K562 (cell line): ENCODE measurements around the gene GRK3. TPM values are rescaled to one million over a fixed set of nuclear protein-coding genes. Genes with fewer than 3 reads are reported as not detected.

Source experiments
- BCOR ChIP-seq: fragments of 450-650 bp; IDR thresholded peaks from 2 replicates; pipeline ENCODE4 v1.6.1; 2016
- BRD9 ChIP-seq: fragments of 450-650 bp; IDR thresholded peaks from 2 replicates; pipeline ENCODE4 v1.6.1; 2018; ENCODE audit warnings: low read depth; ENCODE audit not compliant: partially characterized antibody
- CBX8 ChIP-seq: fragments of 200-600 bp; sonication (generic); IDR thresholded peaks from 2 replicates; pipeline ENCODE4 v1.6.1; 2012; ENCODE audit warnings: borderline replicate concordance, mixed run types, low read depth, mild to moderate bottlenecking, moderate library complexity, mixed read lengths, low read length, control low read depth, inconsistent platforms; ENCODE audit not compliant: poor library complexity, severe bottlenecking; ENCODE audit errors: extremely low read depth
- CREM ChIP-seq: IDR thresholded peaks from 2 replicates; pipeline ENCODE4 v1.6.1; 2014; ENCODE audit warnings: antibody characterized with exemption, low read depth
- E2F3 ChIP-seq: fragments of 250-450 bp; sonication (Bioruptor Pico); IDR thresholded peaks from 2 replicates; pipeline ENCODE4 v1.4.0; 2020; ENCODE audit warnings: mild to moderate bottlenecking
- GABPB2 ChIP-seq: fragments of 250-450 bp; sonication (Bioruptor Pico); conservative IDR thresholded peaks from 2 replicates; pipeline ENCODE4 v1.5.1; 2021; ENCODE audit warnings: mild to moderate bottlenecking
- KLF16 ChIP-seq: IDR thresholded peaks from 2 replicates; pipeline ENCODE4 v1.6.1; 2016; ENCODE audit warnings: antibody characterized with exemption
- MEF2A ChIP-seq: IDR thresholded peaks from 2 replicates; pipeline ENCODE4 v1.6.1; 2011; ENCODE audit warnings: low read depth, mild to moderate bottlenecking, low read length, moderate library complexity; ENCODE audit not compliant: control insufficient read depth
- MYNN ChIP-seq, 2 experiments: sonication (generic); formaldehyde crosslinking in 1 of 2; IDR thresholded peaks; 2 replicates each; pipeline versions ENCODE4 v1.5.0 to v1.6.1; 2016 to 2020; ENCODE audit warnings: antibody characterized with exemption in 1 of 2, missing genetic modification reagents in 1 of 2
- NFIC ChIP-seq: fragments of 450-650 bp; IDR thresholded peaks from 2 replicates; pipeline ENCODE4 v1.6.1; 2017; ENCODE audit warnings: mild to moderate bottlenecking, inconsistent platforms
- POLR3A ChIP-seq: IDR thresholded peaks from 2 replicates; pipeline ENCODE4 v1.6.1; 2011; ENCODE audit warnings: borderline replicate concordance, mild to moderate bottlenecking, moderate library complexity; ENCODE audit not compliant: insufficient read length, insufficient read depth; ENCODE audit errors: extremely low read depth
- PTTG1 ChIP-seq: fragments of 450-650 bp; IDR thresholded peaks from 2 replicates; pipeline ENCODE4 v1.6.1; 2016; ENCODE audit warnings: low read depth, mild to moderate bottlenecking, missing genetic modification characterization, missing compliant biosample characterization
- RBM17 ChIP-seq: fragments of 200-400 bp; formaldehyde crosslinking; IDR thresholded peaks from 2 replicates; pipeline ENCODE4 v1.6.1; 2017; ENCODE audit warnings: low read depth, mild to moderate bottlenecking, low read length, borderline replicate concordance
- RFX5 ChIP-seq: IDR thresholded peaks from 2 replicates; pipeline ENCODE4 v1.6.1; 2011; ENCODE audit warnings: low read depth, mild to moderate bottlenecking, improper control_type of control experiment, low read length
- SRSF7 ChIP-seq: fragments of 200-400 bp; formaldehyde crosslinking; optimal IDR thresholded peaks from 2 replicates; pipeline ENCODE3; 2017; ENCODE audit warnings: mild to moderate bottlenecking, low read depth, low read length
- TCF7L2 ChIP-seq: fragments of 150-350 bp; IDR thresholded peaks from 2 replicates; pipeline ENCODE4 v1.6.1; 2016; ENCODE audit warnings: low read depth, mild to moderate bottlenecking, low read length, moderate library complexity
- THRAP3 ChIP-seq: fragments of 450-650 bp; IDR thresholded peaks from 2 replicates; pipeline ENCODE4 v1.6.1; 2016; ENCODE audit warnings: mild to moderate bottlenecking, inconsistent platforms, borderline replicate concordance
- YBX1 ChIP-seq: fragments of 450-650 bp; IDR thresholded peaks from 2 replicates; pipeline ENCODE4 v1.7.1; 2016; ENCODE audit warnings: mild to moderate bottlenecking
- ZKSCAN3 ChIP-seq: fragments of 250-450 bp; sonication (Bioruptor Pico); IDR thresholded peaks from 2 replicates; pipeline ENCODE4 v1.4.0; 2020
- ZNF408 ChIP-seq: fragments of 250-450 bp; sonication (Bioruptor Pico); IDR thresholded peaks from 2 replicates; pipeline ENCODE4 v1.4.0; 2020; ENCODE audit warnings: low read depth, mild to moderate bottlenecking, moderate library complexity
- polyA plus RNA-seq, 8 experiments: library from polyadenylated mRNA; depleted of rRNA in 4 of 8; stranded (reverse) in 5 of 8; unstranded in 3 of 8; fragments of >200 nt; fragmentation: Nextera tagmentation in 2 of 8; fragmentation: Illumina TruSeq in 1 of 8; extraction: Ambion mirVana in 2 of 8; extraction: Trizol in 1 of 8; gene quantifications; 2 replicates each; pipeline versions ENCODE4 v1.2.1 to v1.2.3, GENCODE V29; 2011 to 2014; ENCODE audit warnings: inconsistent platforms in 1 of 8, missing spikeins in 1 of 8
- total RNA-seq, 7 experiments: library from RNA; depleted of rRNA in 6 of 7; stranded (reverse); fragments of >200 nt in 6 of 7; fragmentation: Illumina TruSeq in 2 of 7; extraction: Trizol in 2 of 7; gene quantifications; 2 replicates each; pipeline versions ENCODE4 v1.2.1 to v1.2.3, GENCODE V29; 2011 to 2021; ENCODE audit warnings: low replicate concordance in 1 of 7
- TF ChIP-seq, protein P1 (sequence below): sonication (generic); formaldehyde crosslinking; IDR thresholded peaks from 2 replicates; pipeline ENCODE4 v1.8.1; 2023; ENCODE audit warnings: mild to moderate bottlenecking, missing genetic modification reagents, moderate library complexity
- TF ChIP-seq, protein P2 (sequence below), 2 experiments: fragments of 250-450 bp in 1 of 2; fragments of 450-650 bp in 1 of 2; sonication (Bioruptor Pico) in 1 of 2; IDR thresholded peaks; 2 replicates each; pipeline versions ENCODE4 v1.6.1 to v1.8.0; 2016 to 2021; ENCODE audit warnings: mild to moderate bottlenecking in 2 of 2, moderate library complexity in 2 of 2, missing compliant biosample characterization in 1 of 2, missing genetic modification characterization in 1 of 2
- TF ChIP-seq, protein P3 (sequence below): fragments of 450-650 bp; IDR thresholded peaks from 2 replicates; pipeline ENCODE4 v1.6.1; 2016; ENCODE audit warnings: missing biosample characterization, missing genetic modification characterization
- TF ChIP-seq, protein P4 (sequence below), 3 experiments: fragments of 200-800 bp in 1 of 3; fragments of 250-450 bp in 1 of 3; fragments of 450-650 bp in 1 of 3; sonication (Bioruptor Pico) in 1 of 3; sonication (Bioruptor generic) in 1 of 3; formaldehyde crosslinking in 1 of 3; IDR thresholded peaks; 2 replicates each; pipeline versions ENCODE4 v1.6.1 to v1.8.0; 2016 to 2022; ENCODE audit warnings: mild to moderate bottlenecking in 2 of 3, missing genetic modification characterization in 2 of 3, missing compliant biosample characterization in 1 of 3, moderate library complexity in 1 of 3

The GRK3 gene
- total and polyA plus RNA-seq, 9 of the 15 experiments (the other 6 are each of a cell fraction or from before 2014, with no cell fraction given) = 1.4 to 7.6 (median 3.6) TPM

DNA sequence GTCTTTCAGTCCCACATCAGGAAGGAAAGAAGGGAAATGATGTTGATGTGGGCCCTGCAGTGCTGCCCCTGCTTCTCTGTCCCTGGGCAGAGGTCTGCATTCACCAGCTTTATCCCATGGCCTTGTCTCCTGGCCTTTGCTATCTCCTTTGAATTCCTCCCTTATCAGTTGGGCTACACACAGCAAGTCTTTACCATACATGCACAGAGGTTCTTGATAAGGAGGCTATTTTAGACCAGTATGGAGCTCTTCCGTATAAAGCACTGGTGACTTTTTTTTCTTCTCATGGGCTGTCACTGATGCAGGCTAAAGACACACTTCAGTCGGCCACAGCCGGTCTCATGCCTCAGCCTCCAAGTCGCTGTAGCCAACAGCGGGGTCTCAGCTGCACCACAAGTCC, 197.7 kb downstream of the GRK3 start (continued):
- no peak for TF ChIP-seq YBX1
- TF ChIP-seq CREM = no peak
- TF ChIP-seq MYNN (IDR thresholded peaks at IDR 0.05) = peak; percentile 66; the same call in 1 of the 2 replicates
- TF ChIP-seq MYNN (CRISPR knock-in tag; IDR thresholded peaks at IDR 0.05) = no peak
- no peak for TF ChIP-seq CBX8
- no peak for TF ChIP-seq PTTG1 (tag)
- TF ChIP-seq, protein P1, sequence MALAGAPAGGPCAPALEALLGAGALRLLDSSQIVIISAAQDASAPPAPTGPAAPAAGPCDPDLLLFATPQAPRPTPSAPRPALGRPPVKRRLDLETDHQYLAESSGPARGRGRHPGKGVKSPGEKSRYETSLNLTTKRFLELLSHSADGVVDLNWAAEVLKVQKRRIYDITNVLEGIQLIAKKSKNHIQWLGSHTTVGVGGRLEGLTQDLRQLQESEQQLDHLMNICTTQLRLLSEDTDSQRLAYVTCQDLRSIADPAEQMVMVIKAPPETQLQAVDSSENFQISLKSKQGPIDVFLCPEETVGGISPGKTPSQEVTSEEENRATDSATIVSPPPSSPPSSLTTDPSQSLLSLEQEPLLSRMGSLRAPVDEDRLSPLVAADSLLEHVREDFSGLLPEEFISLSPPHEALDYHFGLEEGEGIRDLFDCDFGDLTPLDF = no peak
- no peak for TF ChIP-seq E2F3 (CRISPR knock-in tag)
- TF ChIP-seq RBM17 = no peak
- TF ChIP-seq, protein P2, sequence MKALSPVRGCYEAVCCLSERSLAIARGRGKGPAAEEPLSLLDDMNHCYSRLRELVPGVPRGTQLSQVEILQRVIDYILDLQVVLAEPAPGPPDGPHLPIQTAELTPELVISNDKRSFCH (CRISPR knock-in tag; IDR thresholded peaks at IDR 0.05) = no peak
- TF ChIP-seq, protein P2 (tag; IDR thresholded peaks at IDR 0.05) = no peak
- no peak for TF ChIP-seq POLR3A
- TF ChIP-seq ZNF408 (CRISPR knock-in tag) = no peak
- peak; percentile 31; the same call in 1 of the 2 replicates for TF ChIP-seq BCOR
- no peak for TF ChIP-seq GABPB2 (CRISPR knock-in tag)
- no peak for TF ChIP-seq TCF7L2
- peak; percentile 72 for TF ChIP-seq NFIC
- TF ChIP-seq, protein P3, sequence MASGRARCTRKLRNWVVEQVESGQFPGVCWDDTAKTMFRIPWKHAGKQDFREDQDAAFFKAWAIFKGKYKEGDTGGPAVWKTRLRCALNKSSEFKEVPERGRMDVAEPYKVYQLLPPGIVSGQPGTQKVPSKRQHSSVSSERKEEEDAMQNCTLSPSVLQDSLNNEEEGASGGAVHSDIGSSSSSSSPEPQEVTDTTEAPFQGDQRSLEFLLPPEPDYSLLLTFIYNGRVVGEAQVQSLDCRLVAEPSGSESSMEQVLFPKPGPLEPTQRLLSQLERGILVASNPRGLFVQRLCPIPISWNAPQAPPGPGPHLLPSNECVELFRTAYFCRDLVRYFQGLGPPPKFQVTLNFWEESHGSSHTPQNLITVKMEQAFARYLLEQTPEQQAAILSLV (tag) = no peak
- TF ChIP-seq MEF2A = peak; percentile 92
- TF ChIP-seq, protein P4, sequence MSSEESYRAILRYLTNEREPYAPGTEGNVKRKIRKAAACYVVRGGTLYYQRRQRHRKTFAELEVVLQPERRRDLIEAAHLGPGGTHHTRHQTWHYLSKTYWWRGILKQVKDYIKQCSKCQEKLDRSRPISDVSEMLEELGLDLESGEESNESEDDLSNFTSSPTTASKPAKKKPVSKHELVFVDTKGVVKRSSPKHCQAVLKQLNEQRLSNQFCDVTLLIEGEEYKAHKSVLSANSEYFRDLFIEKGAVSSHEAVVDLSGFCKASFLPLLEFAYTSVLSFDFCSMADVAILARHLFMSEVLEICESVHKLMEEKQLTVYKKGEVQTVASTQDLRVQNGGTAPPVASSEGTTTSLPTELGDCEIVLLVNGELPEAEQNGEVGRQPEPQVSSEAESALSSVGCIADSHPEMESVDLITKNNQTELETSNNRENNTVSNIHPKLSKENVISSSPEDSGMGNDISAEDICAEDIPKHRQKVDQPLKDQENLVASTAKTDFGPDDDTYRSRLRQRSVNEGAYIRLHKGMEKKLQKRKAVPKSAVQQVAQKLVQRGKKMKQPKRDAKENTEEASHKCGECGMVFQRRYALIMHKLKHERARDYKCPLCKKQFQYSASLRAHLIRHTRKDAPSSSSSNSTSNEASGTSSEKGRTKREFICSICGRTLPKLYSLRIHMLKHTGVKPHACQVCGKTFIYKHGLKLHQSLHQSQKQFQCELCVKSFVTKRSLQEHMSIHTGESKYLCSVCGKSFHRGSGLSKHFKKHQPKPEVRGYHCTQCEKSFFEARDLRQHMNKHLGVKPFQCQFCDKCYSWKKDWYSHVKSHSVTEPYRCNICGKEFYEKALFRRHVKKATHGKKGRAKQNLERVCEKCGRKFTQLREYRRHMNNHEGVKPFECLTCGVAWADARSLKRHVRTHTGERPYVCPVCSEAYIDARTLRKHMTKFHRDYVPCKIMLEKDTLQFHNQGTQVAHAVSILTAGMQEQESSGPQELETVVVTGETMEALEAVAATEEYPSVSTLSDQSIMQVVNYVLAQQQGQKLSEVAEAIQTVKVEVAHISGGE (CRISPR knock-in tag; IDR thresholded peaks at IDR 0.05) = no peak
- no peak for TF ChIP-seq BRD9
- no peak for TF ChIP-seq SRSF7
- no peak for TF ChIP-seq ZKSCAN3 (CRISPR knock-in tag)
- TF ChIP-seq RFX5 = no peak
- no peak for TF ChIP-seq THRAP3
- peak; percentile 87 for TF ChIP-seq KLF16
